ENCODE data around the gene ANKRD7.

DNA sequence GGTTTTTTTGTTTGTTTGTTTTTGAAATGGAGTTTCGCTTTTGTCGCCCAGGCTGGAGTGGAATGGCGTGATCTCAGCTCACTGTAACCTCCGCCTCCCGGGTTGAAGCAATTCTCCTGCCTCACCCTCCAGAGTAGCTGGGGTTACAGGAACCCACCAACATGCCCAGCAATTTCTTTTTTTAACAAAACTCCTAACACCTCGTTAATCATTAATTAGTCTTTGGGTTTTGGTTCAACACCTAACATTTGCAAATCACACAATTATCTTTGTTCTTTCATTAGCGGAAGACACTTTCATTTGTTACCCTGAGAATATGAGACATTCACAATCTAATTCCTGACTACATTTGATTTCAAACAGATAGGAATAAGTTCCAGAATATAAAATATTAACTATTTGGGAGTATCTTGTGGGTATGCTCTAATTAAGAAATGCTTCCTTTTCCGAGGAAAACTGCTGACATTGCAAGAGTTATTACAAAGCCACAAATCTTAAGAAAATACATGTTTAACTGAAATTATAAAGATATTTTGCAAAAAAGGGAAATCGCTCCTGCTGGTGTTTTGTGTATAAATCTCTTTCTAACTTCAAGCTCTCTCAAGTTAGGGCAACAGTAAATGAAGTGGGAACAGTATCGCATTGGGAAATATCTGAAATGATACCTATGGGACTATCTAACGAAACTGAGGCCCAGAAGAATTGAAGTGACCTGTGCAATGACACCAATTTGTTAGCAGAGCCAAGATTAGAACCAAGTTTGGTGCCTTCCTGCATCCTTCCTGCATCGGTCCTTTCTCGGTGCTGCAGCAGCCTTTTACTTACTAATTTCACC, 41.7 kb upstream of the ANKRD7 start:
- no peak for TF ChIP-seq CTCF (IDR thresholded peaks at IDR 0.05)
- no peak for TF ChIP-seq POLR2A (IDR thresholded peaks at IDR 0.05)
- TF ChIP-seq POLR2AphosphoS5 (IDR thresholded peaks at IDR 0.05) = no peak

All from breast epithelium (tissue), 3 donors.